ENCODE data around the gene VAC14.

VAC14 gene

DNA sequence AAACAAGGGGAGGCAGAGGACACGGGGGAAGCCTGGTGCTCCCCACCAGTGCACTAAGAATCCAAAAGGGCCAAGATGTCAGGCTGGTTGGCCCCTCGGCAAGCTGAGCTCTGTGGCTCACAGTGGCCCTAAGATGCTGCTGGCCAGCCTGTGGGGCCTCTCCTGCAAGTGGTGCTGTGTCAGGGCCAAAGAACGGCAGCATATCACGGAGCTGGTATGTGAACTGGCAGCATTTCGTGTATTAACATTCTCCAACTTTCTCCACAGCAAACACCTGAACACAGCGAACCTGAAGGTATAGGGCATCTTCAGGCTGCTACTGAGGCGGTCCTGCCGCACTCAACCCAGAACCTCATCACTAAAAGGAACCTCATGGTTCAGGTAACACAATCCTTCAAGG is 34.8 kb downstream of the VAC14 start:
- DNase-seq (ENCODE audit: insufficient read length, low spot score) (no peak), FAIRE-seq (no peak)
- TF ChIP-seq POLR2A (IDR thresholded peaks at IDR 0.05; ENCODE audit: low read depth, low read length) (no peak), POLR2AphosphoS5 (IDR thresholded peaks at IDR 0.05; ENCODE audit: low read depth, low read length) (no peak), PAX5 (IDR thresholded peaks at IDR 0.05; ENCODE audit: insufficient read depth, low read length, severe bottlenecking) (no peak), POU2F2 (IDR thresholded peaks at IDR 0.05; ENCODE audit: low read depth, low read length) (no peak), TAF1 (IDR thresholded peaks at IDR 0.05; ENCODE audit: low read depth, low read length) (no peak), SPI1 (IDR thresholded peaks at IDR 0.05; ENCODE audit: low read depth, low read length) (no peak)

- TF ChIP-seq PAX5 (IDR thresholded peaks at IDR 0.05; ENCODE audit: insufficient read depth, low read length, severe bottlenecking) = no peak
- TF ChIP-seq SPI1 (IDR thresholded peaks at IDR 0.05; ENCODE audit: low read depth, low read length) = no peak
- no peak for TF ChIP-seq TAF1 (IDR thresholded peaks at IDR 0.05; ENCODE audit: low read depth, low read length)
- no peak for TF ChIP-seq POLR2AphosphoS5 (IDR thresholded peaks at IDR 0.05; ENCODE audit: low read depth, low read length)
- no peak for TF ChIP-seq POU2F2 (IDR thresholded peaks at IDR 0.05; ENCODE audit: low read depth, low read length)
- TF ChIP-seq POLR2A (IDR thresholded peaks at IDR 0.05; ENCODE audit: low read depth, low read length) = no peak
- no peak for DNase-seq (ENCODE audit: insufficient read length, low spot score)
- no peak for FAIRE-seq
Observed at GRCh38 chr16:70765491-70765890, 35.5 kb downstream of the VAC14 start.

- TF ChIP-seq POLR2AphosphoS5 (IDR thresholded peaks at IDR 0.05; ENCODE audit: low read depth, low read length) (no peak), POU2F2 (IDR thresholded peaks at IDR 0.05; ENCODE audit: low read depth, low read length) (no peak), PAX5 (IDR thresholded peaks at IDR 0.05; ENCODE audit: insufficient read depth, low read length, severe bottlenecking) (no peak), TAF1 (IDR thresholded peaks at IDR 0.05; ENCODE audit: low read depth, low read length) (no peak), SPI1 (IDR thresholded peaks at IDR 0.05; ENCODE audit: low read depth, low read length) (no peak), POLR2A (IDR thresholded peaks at IDR 0.05; ENCODE audit: low read depth, low read length) (no peak)
- FAIRE-seq (no peak), DNase-seq (ENCODE audit: insufficient read length, low spot score) (no peak)
Observed at GRCh38 chr16:70764632-70765031, 36.3 kb downstream of the VAC14 start.

GRCh38 chr16:70760221-70760620 is 40.7 kb downstream of the VAC14 start:
- TF ChIP-seq TAF1 (IDR thresholded peaks at IDR 0.05; ENCODE audit: low read depth, low read length) = no peak
- no peak for TF ChIP-seq POLR2AphosphoS5 (IDR thresholded peaks at IDR 0.05; ENCODE audit: low read depth, low read length)
- no peak for TF ChIP-seq POU2F2 (IDR thresholded peaks at IDR 0.05; ENCODE audit: low read depth, low read length)
- no peak for TF ChIP-seq SPI1 (IDR thresholded peaks at IDR 0.05; ENCODE audit: low read depth, low read length)
- TF ChIP-seq POLR2A (IDR thresholded peaks at IDR 0.05; ENCODE audit: low read depth, low read length) = no peak
- TF ChIP-seq PAX5 (IDR thresholded peaks at IDR 0.05; ENCODE audit: insufficient read depth, low read length, severe bottlenecking) = no peak
- DNase-seq (ENCODE audit: insufficient read length, low spot score) (no peak), FAIRE-seq (no peak)

DNA sequence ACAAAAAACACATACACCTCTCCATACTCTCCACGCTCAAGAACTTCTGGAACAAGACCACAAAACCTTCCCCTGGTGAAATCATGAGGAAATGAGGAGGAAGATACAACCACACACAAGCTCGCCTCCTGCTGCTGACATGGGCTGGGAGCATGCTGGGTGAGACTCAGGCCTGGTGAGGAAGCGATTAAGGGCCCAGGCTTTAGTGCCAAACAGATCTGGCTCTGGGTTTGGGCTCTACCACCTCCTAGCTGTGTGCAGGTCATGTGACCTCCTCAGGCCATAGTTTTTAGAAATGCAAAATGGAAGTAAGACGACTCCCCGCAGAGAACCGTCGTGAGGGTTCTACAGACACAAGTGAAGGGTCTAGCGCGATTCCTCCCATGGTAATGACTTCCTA is 41.3 kb downstream of the VAC14 start:
- TF ChIP-seq TAF1 (IDR thresholded peaks at IDR 0.05; ENCODE audit: low read depth, low read length) = no peak
- no peak for TF ChIP-seq POLR2AphosphoS5 (IDR thresholded peaks at IDR 0.05; ENCODE audit: low read depth, low read length)
- no peak for TF ChIP-seq POU2F2 (IDR thresholded peaks at IDR 0.05; ENCODE audit: low read depth, low read length)
- TF ChIP-seq POLR2A (IDR thresholded peaks at IDR 0.05; ENCODE audit: low read depth, low read length) = no peak
- TF ChIP-seq SPI1 (IDR thresholded peaks at IDR 0.05; ENCODE audit: low read depth, low read length) = no peak
- no peak for TF ChIP-seq PAX5 (IDR thresholded peaks at IDR 0.05; ENCODE audit: insufficient read depth, low read length, severe bottlenecking)
- FAIRE-seq (no peak), DNase-seq (ENCODE audit: insufficient read length, low spot score) (no peak)

DNA sequence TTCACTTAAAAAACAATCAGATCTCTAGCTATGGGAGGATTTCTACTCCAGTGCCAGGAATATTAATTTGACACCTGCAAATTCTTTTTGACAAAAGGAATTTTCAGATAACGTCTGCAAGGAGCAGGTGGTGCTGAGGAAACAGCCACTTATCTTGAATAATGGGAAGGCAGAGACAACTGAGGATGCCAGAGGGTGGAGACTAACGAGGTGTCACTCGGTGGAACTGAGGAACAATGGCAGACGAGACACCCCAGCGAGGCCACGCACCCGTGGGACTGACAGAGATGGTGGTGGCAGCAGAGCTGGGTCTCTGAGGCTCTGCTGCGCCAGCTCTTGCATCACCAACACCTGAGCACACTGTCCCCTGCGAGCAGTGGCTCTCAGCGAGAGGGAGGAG is 42.2 kb downstream of the VAC14 start:
- no peak for FAIRE-seq
- no peak for DNase-seq (ENCODE audit: insufficient read length, low spot score)
- no peak for TF ChIP-seq PAX5 (IDR thresholded peaks at IDR 0.05; ENCODE audit: insufficient read depth, low read length, severe bottlenecking)
- TF ChIP-seq POU2F2 (IDR thresholded peaks at IDR 0.05; ENCODE audit: low read depth, low read length) = no peak
- TF ChIP-seq POLR2AphosphoS5 (IDR thresholded peaks at IDR 0.05; ENCODE audit: low read depth, low read length) = no peak
- no peak for TF ChIP-seq TAF1 (IDR thresholded peaks at IDR 0.05; ENCODE audit: low read depth, low read length)
- no peak for TF ChIP-seq SPI1 (IDR thresholded peaks at IDR 0.05; ENCODE audit: low read depth, low read length)
- TF ChIP-seq POLR2A (IDR thresholded peaks at IDR 0.05; ENCODE audit: low read depth, low read length) = no peak

GRCh38 chr16:70757183-70757582 is 43.8 kb downstream of the VAC14 start:
- TF ChIP-seq PAX5 (IDR thresholded peaks at IDR 0.05; ENCODE audit: insufficient read depth, low read length, severe bottlenecking) (no peak), POLR2AphosphoS5 (IDR thresholded peaks at IDR 0.05; ENCODE audit: low read depth, low read length) (no peak), SPI1 (IDR thresholded peaks at IDR 0.05; ENCODE audit: low read depth, low read length) (no peak), TAF1 (IDR thresholded peaks at IDR 0.05; ENCODE audit: low read depth, low read length) (no peak), POU2F2 (IDR thresholded peaks at IDR 0.05; ENCODE audit: low read depth, low read length) (no peak), POLR2A (IDR thresholded peaks at IDR 0.05; ENCODE audit: low read depth, low read length) (no peak)
- FAIRE-seq = no peak

GRCh38 chr16:70756071-70756470 is 44.9 kb downstream of the VAC14 start:
- no peak for FAIRE-seq
- DNase-seq (ENCODE audit: insufficient read length, low spot score) = no peak
- TF ChIP-seq SPI1 (IDR thresholded peaks at IDR 0.05; ENCODE audit: low read depth, low read length) (no peak), POLR2A (IDR thresholded peaks at IDR 0.05; ENCODE audit: low read depth, low read length) (no peak), POU2F2 (IDR thresholded peaks at IDR 0.05; ENCODE audit: low read depth, low read length) (no peak), TAF1 (IDR thresholded peaks at IDR 0.05; ENCODE audit: low read depth, low read length) (no peak), POLR2AphosphoS5 (IDR thresholded peaks at IDR 0.05; ENCODE audit: low read depth, low read length) (no peak), PAX5 (IDR thresholded peaks at IDR 0.05; ENCODE audit: insufficient read depth, low read length, severe bottlenecking) (no peak)

More at GRCh38 chr16:70757183-70757582, 43.8 kb downstream of the VAC14 start:
- DNase-seq (ENCODE audit: insufficient read length, low spot score) = no peak

DNA sequence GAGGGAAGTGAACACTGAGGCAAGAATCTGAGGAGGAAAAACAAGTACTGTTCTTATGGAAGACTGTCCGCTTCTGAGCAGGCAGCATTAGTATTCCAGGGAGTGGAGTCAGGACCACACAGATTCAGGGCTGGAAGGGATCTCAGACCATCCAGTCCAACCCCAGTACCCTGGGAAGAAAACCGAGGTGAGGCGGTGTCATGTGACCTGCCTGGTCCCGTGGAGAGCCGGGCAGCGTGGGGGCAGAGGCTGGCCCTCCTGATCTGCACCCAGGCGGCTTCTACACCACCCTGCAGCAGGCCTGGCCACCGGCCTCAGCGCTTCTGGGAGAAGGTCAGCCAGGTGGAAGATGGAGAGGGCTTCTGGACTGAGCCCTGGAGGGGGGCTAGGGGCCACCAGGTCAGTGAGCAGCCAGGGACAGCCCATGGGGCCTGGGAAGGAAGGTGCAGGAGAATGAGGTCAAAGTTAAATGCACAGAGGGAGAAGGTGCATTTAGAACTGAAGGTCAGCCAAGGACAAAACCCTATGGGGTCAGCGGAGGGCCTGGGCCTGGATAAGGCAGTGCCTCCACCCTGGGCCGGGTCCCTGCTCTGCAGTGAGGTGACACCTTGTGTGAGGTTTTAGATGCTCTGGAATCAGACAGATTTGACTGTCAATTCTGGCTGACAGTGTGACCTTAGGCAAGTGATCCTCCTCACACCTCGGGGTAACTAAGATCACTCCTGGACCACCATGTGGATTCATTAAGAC is 45.9 kb downstream of the VAC14 start:
- no peak for TF ChIP-seq POLR2AphosphoS5 (IDR thresholded peaks at IDR 0.05; ENCODE audit: low read depth, low read length)
- no peak for TF ChIP-seq PAX5 (IDR thresholded peaks at IDR 0.05; ENCODE audit: insufficient read depth, low read length, severe bottlenecking)
- TF ChIP-seq SPI1 (IDR thresholded peaks at IDR 0.05; ENCODE audit: low read depth, low read length) = no peak
- no peak for TF ChIP-seq POU2F2 (IDR thresholded peaks at IDR 0.05; ENCODE audit: low read depth, low read length)
- no peak for TF ChIP-seq POLR2A (IDR thresholded peaks at IDR 0.05; ENCODE audit: low read depth, low read length)
- no peak for TF ChIP-seq TAF1 (IDR thresholded peaks at IDR 0.05; ENCODE audit: low read depth, low read length)
- DNase-seq (ENCODE audit: insufficient read length, low spot score) (no peak), FAIRE-seq (no peak)

Measured in GM12891 (cell line).